GM03348 (cell line): ENCODE results near the gene GNAT1.

Source experiments
- DNase-seq: peaks from one replicate; pipeline ENCODE4 v3.0.0; 2012; ENCODE audit warnings: low spot score

The GNAT1 gene

GRCh38 chr3:50190936-50191660 is at the start of gene GNAT1:
Gene GNAT1, plus strand, starts transcription at chr3:50191610. Its CDS starts 116 bp downstream, at chr3:50191726.
- no peak for DNase-seq

DNA sequence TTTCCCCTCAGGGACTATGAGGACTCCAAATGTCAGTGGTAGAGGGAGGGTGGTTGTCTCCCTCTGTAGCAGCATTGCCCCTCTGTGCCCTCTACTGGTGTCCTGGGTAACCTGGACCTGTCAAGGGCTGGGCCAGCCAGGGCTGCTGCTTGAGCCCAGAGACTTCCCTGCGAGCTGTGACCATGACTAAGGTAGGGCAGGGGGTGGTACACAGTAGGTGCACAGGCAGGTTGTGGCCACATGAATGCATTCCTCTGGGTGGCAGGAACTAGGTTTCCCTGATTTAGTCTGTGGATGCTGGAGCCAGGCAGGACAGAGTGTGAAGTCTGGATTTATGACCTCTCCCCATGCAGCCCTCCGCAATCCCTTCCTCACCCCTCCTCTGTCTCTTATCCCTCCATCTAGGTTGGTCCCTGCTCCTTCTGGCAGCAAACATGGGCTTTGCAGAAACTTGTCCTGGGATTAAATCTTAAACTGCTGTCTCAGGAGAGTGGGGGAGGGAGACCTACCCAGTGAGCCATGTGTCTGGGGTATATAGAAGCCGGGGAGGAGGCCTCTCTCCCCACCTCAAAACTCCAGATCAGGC is 45.0 kb upstream of the GNAT1 start:
- DNase-seq, result no peak

GRCh38 chr3:50147016-50147415 is 44.4 kb upstream of the GNAT1 start:
- DNase-seq, result no peak

DNA sequence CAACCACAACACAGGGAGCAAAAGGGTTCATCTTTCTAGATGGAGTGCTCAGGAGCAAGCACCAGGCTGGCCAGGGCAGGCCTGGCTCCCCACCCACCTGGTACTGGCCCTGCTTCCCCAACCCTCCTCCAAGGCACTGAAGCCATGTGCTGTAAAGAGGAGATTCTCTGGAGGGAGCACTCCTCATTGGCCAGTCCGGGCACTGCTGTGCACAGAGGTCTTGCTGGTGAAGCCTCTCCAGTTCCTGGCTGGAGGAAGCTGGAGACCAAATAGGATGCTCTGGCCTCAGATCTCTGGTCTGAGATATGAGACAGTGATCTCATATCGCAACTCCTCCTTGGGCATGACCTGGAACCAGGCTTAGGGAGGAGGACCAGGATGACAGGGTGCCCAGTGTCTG is 44.0 kb upstream of the GNAT1 start:
- DNase-seq, result no peak

DNA sequence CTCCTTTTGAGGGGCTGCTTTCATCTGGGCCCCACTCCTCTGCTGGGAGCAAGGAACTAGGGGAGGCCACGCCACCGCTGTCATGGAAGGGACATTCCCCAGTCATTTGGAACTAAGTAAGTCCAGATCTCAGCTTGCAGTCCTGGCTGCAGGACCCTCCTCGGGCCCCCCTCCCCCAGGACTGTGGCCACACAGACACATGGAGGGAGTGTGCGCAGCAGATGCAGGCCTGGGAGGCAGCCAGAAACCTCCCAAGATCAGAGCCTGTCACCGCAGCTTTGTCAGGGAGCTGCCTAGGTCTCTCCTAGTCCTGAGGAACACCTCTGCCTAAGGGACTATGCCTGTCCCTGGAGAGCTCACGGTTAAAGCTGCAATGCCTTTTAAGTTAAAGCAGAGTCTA is 43.5 kb upstream of the GNAT1 start:
- DNase-seq, result peak; percentile 67

GRCh38 chr3:50150404-50150750 is 41.0 kb upstream of the GNAT1 start:
- DNase-seq, result no peak

DNA sequence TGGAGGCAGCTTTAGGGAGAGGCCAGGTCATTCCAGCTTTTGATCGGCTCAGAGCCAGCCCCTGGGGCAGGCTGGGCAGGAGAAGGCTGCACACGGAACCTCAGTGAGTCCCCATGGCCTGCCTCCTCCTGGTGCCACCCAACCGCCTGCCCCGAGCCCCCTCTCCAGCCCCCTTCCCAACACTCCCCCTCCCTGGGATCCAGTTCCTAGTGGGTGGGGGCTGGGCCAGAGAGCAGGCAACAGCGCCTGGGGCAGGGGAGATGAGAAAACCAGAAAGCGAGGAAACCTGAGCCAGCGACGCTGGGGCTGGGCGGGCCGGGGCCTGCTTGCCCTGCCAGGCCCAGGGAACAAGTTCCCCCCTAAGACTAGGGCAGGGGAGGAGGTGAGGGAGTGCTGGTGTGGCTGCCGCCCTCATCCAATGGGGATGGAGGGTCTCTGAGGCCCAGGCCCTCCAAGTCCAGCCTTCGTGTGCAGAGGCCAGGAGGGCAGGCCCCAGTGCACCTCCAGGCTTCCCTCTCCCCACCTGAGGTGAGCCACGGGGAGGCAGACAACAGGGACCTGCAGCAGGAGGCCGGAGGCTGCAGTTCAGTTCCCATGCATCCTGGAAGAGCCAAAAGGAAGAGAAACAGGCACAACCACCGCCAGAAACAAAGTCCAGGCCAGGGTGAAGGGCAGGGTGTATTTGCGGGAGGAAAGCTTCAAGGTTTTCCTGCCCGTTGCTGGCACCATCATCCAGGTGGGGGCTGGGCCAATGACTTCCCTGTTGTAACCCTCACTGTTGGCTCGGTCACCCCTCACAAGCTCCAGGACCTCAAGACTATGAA is 40.3 kb upstream of the GNAT1 start:
- no peak for DNase-seq

GRCh38 chr3:50151728-50152127 is 39.7 kb upstream of the GNAT1 start:
- DNase-seq, result no peak

DNA sequence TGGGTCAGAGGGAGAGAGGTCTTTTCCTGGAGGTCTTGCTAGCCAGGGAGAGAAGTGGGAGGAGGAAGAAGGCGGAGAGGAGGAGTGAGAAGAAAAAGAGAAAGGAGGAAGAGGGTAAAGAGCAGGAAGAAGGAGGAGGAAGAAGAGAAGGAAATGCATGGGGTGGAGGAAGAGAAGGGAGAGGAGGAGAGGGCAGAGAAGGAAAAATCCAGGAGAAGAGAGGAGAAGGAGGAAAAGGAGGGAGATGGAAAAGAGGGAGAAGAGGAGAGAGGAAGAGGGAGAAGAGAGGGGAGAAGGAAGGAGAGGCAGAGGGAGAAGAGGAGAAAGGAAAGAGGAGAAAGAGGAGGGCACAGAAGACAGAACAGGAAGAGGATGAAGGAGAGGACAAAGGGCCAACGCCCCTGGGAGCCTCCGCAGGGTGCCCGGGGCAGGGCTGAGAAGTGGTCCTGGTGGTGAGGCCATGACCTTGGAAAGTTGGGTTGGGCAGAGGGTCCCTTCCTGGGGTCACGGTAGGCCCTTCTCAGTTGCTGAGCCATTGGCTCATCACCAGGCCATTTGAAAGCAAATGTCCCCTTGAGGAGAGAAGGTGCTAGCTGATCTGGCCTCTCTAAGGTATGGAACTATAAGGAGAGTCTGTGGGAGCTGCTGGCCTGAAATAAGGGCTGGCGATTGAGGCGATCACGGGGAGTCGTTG is 37.5 kb upstream of the GNAT1 start:
- DNase-seq, result no peak

DNA sequence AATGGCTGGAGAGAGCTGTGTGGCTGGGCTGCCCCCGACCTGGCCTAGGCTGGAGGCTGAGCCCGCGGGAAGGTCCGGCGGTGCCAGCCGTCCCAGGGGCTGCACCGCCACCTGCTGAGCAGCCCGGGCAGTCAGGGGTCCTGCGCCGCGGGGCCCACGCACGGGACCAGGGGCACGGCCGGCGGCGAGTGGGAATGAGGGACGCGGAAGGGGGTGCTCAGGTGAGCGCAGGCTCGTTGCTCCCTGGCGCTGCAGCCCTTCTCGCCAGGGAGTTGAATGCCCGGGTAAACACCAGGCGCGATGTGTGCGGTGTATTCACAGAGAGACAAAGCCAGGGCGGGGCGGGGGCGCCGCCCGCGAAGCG is 37.0 kb upstream of the GNAT1 start:
- no peak for DNase-seq

DNA sequence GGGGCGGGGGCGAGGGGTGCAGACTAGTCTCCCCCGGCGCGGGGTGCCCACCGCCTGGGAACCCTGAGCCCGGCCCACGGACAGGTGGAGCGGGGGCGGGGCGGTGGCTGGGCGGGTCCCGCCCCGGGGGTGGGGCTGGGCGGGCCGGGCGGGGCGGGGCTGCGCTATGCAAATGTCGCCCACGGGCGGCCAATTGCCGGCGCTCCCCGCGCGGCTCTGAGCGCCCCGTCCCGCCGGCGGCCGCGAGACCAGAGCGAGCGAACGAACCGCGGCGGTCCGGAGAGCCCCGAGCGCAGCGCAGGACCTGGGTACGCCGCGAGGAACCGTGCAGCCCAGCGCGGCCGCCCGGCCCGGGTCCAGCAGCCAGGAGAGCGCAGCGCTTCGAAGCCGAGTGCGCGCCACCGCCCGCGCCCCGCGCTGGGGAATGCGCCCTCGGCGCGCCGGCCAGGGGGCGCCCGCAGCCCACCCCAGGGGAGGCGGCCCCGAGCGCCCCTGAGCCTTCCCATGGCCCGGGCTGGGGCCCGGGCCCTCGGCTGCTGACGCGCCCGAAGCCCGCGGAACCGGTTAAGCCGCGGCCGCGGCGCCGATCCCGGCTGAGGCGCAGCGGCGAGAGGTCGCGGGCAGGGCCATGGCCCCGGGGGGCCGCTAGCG is 36.4 kb upstream of the GNAT1 start, which contains the start of gene SEMA3F:
TSS of gene SEMA3F (plus strand) at position 485 of the 651 bp plus-strand sequence. CDS start 4,299 bp downstream, outside the sequence.
- DNase-seq, result peak; percentile 95

DNA sequence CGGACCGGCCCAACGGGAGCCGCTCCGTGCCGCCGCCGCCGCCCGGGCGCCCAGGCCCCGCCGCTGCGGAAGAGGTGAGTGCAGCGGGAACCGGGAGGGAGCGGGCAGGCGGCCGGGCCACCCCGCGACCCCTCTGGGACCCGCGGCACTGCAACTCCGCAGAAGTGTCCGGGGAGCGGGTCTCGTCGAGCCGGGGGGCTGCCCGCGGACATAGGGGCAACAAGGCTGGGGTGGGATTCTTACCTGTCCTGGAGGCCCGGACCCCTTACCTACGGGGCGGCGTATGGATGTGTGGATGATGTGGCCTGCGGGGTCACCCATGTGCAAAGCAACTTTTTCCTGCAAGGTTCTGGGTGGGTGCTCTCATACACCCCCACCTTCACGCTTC is 35.9 kb upstream of the GNAT1 start:
- no peak for DNase-seq

- no peak for DNase-seq
Observed at GRCh38 chr3:50155891-50156290, 35.5 kb upstream of the GNAT1 start.

- DNase-seq, result peak; percentile 47
Observed at GRCh38 chr3:50156549-50157493, 34.6 kb upstream of the GNAT1 start.

DNA sequence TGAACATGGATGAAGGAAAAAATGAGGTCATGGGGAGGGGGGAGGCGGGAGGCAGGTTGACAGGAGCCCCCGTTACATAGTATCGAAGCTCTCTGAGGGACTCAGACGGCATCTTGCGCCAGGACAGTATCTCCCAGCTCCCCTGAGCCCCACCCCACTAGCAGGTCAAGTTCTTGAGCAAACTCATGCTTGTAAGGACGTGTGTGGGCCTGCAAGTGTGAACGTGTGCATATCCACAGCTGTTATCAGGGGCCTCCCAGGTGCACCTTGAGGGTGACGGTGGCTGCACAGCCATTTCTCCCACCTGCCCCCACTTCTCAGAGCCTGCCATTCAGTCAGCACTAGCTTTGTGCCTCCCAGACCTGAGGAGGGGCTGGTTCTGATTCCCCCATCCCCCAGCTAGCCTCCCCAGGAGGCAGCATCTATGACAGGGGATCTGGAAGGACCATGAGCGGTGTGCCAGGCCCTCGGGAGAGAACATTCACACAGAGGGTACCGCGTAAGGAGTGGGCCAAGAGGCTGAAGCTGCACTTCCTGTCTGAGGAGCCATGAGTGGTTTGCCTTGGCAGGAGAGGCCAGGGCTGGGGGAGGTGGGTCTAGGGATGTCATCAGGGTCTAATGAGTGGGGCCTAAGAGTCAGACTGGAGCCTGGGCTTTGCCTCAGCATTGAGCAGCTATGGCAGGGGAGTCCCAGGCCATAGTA is 33.4 kb upstream of the GNAT1 start:
- DNase-seq, result no peak

- no peak for DNase-seq
Observed at GRCh38 chr3:50158530-50159146, 32.8 kb upstream of the GNAT1 start.

DNA sequence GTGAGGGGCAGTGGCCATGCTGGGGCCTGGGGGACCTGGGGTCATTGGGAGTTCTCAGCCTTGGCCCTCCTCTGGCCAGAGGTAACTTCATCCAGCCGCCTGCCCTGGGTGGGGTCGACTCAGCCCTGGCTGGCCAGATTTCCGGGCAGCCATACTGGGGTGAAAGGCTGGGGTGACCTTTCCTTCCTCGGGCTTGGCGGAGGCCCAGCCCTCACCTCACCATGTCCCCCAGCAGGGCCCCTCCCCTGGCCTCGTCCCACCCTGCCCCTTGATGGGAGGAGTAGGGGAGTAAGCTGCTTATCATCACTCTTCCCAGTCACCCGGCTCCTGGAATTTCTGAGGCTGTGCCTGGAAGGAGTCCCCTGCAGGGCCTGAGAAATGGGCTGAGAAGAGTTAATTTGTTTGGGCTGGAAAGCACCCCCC is 30.8 kb upstream of the GNAT1 start:
- no peak for DNase-seq

- no peak for DNase-seq
Observed at GRCh38 chr3:50161320-50161719, 30.1 kb upstream of the GNAT1 start.

DNA sequence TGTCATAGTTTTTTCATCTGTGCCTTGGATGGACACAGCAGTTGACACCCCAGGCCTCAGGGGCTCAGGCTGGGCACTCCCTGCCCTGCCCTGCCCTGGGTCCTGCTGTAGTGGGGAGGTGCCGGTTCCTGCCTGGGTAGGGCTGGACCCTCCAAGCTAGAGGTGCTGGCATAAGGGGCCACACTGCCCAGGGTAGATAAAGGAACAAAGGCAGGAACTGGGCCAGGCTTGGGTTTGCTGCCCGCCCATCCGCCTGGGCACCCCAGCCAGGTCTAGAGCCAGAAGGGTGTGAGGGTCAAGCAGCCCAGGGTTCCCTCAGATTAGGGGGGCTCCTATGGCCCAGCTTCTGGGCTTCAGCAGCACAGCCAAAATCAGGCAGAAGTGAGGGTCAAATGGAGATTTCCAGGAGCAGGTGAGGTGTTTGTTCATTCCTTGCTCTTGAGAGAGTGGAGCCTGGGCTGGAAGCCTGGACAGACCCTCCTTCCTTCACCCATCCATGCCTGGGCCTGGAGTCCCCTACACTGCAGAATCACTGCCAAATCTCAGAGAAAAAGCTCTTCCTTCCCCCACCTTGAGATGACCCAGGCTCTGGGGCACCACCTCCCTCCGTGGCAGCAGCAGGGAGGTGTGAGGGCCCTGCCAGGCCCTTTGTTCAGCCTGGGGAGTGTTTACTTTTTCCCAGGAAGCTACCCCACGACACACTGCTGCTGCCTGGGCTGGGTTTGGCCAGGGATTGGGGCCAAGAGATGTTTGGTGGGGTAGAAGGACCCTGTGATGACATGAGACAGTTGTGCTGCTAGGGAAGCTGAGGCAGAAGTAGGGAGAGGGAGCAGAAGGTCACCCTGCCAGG is 29.2 kb upstream of the GNAT1 start:
- DNase-seq, result no peak
